ENCODE data around the gene NSL1.

- TF ChIP-seq EZH2phosphoT487 (IDR thresholded peaks at IDR 0.05) = peak; percentile 15
- no peak for TF ChIP-seq CTCF (IDR thresholded peaks at IDR 0.05)
- TF ChIP-seq EZH2 (IDR thresholded peaks at IDR 0.05) = peak; percentile 18
Measured at GRCh38 chr1:212700892-212701819, 90.4 kb downstream of the NSL1 start.
